IPS-11a (cell line): ENCODE results near the gene RASL10A.

ENCODE experiments used
- H3K4me3 ChIP-seq: one replicate; pipeline ENCODE4 v1.5.1; 2013; ENCODE audit warnings: low read depth, low read length, control low read depth

The RASL10A gene

DNA sequence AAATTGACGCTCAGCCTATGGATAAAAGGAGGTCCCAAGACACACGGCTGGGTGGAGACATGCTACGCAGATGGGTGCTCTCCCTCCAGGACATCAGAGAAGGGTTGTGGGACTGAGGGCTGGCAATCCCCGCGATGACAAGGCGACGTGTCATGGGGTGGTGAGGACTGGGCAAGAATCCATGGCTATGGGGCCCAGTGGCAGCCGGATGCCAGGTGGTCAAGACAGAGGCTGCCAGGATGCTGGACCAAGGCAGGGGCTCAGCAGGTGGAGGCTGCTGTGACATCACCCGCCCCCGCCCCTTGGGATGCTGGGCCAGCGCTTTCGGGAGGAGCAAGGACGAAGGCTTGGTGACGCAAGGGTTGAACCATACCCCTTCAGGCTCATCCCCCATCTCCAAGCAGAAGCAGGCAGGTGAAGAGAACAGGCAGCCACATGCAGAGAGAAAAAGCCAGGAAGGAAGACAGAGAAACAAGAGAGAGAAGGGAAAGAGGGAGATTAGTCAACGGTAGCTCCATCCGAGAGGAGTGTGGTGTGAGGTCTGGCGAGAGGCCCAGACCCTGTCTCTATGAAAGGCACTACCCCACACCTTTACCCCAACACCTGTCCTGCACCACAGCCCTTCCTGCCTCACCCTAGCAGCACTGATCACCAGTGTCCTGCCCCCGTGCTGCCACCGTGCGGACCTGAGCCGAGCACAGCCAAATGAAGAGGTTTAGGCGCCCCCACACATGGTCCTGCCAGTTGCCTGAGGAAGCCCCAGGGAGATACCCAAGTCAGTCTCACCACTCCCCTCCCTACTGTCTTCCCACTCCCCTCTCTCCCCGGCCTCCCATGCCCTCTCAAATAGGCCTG, 24.1 kb upstream of the RASL10A start:
- no peak overlapping the region for H3K4me3 ChIP-seq

DNA sequence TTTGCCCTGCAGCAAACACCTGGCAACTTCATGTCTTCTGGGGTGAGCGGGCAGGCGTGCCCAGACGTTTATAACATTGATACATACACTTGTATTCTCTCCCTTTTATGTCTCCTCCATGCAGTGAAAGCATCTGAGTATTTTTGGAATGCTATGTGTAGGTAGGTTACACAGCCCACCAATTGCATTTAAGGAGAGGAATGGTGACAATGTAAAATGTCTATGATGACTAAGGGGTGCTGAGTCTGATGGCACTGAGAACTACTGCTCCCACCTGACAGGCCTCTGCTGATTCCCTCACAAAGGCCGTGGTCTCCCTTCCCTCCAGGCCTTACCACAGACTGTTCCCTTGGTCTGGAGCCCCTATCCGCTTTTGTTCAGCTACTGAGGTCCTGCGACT, 22.9 kb upstream of the RASL10A start:
- no peak overlapping the region for H3K4me3 ChIP-seq

DNA sequence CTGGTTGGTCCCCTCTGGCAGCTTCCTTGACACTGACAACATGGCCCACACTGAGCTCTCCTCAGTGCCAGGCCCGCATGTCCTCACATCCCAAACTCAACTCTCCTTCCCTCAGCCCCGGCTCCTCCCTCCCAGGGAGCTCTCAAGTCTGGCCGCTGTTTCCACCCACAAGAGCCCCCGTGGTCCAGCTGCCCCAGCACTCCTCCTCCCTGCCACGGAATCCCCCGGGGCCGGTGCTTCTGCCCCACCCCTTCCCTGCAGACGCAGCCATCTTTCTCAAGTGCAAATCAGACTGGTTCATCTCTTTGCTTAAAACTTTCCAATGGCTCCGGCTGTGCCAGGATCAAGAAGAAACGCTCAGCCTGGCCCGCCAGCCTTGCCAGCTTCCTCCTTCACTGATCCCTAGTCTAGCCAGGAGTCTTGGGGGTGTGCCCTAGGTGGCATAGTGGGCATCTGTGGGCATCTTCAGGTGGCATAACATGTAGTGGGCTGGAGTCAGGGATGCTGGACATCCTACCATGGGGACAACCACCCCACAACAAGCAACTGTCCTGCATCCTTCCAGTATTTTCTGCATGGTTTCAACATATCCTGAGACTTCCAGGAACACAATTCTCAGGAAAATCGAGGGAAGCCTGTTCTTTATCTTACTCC, 22.3 kb upstream of the RASL10A start:
- no peak overlapping the region for H3K4me3 ChIP-seq

DNA sequence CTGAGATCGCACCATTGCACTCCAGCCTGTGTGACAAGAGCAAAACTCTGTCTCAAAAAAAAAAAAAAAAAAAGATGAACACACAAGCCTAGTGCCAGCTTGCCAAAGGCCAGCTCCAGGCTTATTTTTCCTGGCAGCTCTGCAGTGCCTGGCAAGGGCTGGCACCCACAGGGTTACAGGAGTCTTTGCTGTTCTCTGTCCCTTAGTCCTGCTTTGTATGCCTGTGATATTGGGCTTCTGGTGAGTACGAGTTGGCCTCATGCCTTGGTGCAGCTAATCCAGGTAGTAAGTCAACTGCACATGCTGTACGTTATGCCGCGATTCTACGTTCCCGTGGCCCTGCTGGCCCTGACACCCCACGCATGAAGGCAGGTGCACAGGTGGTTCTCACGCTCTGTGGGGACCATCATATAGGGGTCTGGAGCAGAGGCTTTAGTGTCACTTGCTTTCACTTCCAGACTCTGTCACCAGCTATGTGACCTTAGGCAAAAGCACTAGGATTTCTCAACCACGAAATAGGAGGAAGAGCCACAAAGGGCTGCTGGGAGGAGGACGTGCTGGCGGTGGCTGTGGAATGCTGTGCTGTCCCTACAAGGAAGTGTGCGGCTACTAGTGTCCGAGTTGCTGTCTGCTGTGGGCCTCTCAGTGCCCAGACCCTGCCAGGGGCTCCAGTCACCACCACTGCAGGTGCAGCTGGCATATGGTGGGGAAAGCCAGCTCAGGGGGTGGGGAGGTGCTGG, 21.4 kb upstream of the RASL10A start:
- no peak overlapping the region for H3K4me3 ChIP-seq

DNA sequence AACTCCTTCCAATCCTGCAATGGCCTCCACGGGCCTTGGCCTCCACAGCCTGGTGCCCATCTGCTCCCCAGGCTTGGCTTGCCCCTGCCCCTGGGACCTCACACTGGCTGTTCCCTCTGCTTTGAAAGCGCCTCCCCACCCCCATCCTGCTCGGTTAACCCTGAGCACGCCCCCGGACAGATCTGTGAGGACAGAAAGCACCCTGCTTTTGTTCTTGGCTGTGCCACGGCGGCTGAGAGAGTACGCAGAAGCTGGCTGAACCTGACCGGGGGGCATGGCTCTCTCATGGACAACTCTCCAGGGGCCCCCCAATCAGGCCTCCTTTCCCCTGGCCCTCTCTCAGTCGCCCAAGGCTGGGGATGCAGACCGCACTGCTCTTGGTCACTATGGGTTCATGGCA, 20.2 kb upstream of the RASL10A start:
- no peak overlapping the region for H3K4me3 ChIP-seq

DNA sequence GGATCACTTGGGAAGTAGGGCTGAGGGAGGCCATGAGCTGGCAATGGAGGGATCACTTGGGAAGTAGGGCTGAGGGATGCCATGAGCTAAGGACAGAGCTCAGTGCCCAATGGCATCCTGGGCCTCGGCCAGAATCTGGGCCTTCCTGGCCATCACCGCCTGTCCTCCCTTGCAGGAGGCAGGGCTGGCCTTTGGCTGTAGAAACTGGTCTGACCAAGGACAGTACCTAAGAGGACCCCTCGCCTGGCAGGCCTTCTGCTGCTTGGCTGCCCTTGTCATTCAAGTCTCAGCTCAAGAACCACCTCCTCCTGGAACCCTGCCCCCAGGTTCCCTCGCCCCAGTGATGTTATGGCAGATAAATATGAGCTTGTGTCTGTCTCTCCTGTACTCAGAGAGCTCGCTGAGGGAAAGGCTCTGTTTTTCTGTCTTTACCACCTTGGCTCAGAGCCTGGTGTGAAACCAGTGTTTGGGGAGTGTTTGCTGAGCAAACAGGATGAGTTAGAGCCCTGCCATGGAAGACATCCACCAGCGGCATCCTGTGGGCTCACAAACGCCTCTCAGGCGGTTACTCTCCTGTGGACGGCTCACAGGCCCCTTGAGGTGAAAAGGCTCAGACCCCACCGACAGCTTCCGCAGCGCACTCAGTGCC, 19.3 kb upstream of the RASL10A start:
- H3K4me3 ChIP-seq, result no peak overlapping the region

DNA sequence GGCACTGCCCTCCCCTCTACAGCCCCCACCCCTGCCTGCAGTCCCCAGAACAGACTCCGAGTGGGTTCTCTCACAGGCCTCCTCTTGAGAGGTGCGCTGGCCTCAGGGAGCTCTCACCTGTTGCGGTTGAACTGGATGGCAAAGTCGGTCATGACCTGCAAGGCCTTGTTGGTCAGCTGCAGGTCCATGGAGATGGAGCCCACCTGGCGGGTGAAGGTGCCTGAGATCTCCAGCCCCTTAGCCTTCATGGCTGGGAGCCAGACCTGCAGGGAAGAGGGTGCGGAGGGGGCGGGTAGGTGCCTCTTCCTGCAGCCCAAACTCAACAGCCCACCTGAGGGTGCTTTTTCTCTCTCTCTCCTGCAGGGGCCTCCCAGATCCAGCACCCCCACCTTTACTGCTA, 18.7 kb upstream of the RASL10A start:
- H3K4me3 ChIP-seq, result no peak overlapping the region

DNA sequence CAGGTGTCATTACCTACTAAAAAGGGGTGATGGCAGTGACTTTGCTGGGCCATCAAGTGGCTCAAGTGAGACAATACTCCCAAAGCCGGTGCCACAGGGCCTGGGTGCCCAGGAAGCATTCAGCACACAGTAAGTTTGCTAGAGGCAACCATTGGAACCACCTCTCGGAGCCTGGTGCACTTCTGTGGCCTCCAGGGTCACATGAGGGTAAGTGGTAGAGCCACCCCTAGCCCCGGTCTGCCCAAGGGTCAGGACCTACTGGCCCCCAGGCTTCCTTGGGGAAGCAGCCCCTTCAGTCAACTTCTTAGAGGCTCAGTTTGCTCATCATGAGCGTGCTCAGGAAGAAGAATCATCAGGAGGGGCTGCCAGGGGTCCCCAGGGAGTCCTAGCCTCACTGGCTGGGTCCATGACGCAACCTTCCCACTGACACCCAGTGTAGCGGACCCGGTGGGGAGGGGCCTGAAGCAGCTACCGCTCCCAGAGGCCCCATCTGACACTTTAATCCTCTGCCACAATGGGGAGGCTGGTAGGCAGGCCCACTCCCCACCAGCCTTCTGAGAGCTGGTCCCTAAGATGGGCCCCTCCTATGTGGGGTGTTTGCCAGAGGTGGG, 17.5 kb upstream of the RASL10A start:
- H3K4me3 ChIP-seq, result no peak overlapping the region

DNA sequence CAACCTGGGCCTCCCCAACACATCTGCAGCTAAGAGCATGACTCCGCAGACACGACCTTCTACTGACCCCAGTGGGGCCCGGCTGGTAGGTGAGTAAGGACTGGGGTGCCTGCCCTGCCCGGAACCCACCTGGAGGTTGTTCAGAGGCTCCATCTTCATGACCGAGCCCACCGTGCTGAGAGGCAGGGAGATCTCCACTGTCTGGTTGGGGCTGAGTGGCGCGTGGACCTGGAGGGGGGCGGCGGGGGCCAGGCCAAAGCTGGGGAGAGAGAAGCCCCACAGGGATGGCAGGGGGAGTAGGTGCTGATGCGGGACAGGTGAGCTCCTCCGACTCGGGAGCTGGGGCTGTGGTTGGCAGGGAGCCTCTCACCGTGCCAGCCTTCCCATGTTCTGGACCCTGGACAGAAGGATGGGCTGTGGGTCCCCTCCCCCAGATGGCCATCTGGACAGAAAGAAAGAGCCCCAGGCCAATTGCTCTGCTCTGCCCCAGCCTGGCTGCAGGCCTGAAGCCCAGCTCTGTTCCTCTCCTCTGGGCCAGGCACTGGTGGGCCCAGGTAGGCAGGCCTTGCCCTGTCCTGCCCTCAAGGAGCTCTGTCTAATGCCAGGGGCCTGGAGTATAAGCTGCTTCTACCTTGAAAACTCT, 16.3 kb upstream of the RASL10A start:
- no peak overlapping the region for H3K4me3 ChIP-seq

DNA sequence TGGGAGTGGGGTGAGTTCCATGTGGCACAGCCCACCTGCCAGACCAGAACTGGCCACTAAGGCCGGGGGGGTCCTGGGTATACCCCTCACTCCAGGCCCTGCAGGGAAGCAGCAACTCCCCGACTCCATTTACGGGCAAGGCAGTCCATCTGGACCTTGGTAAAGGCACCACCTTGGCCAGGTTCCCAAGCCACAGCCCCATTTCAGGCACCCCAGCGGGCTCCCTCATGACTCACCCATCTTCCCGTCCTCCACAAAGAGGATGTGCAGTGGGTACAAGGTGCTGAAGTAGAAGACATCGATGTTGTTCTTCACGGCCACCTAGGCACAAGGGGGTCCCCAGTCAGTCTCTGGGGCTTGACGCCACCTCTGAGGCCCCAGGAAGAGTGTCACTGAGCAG, 15.7 kb upstream of the RASL10A start:
- no peak overlapping the region for H3K4me3 ChIP-seq

DNA sequence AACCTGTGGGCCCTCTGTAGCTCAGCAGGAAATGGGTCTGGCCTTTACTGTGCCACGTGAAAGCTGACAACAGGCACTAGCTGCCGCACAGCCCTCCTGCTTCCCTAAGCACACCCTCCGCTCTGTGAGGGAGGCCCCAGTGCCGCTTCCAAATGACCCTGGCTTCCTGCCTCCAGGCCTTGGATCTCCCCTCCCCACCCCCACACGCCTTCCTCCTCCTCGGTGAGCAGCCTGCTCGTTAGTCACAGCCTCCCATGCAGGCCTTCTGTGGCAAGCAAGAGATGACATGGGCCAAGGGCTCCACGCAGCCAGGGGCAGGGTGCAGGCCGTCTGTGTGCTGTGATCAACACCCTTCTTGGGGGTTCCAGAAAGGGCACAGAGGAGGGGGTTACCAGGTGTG, 15.3 kb upstream of the RASL10A start:
- no peak overlapping the region for H3K4me3 ChIP-seq

DNA sequence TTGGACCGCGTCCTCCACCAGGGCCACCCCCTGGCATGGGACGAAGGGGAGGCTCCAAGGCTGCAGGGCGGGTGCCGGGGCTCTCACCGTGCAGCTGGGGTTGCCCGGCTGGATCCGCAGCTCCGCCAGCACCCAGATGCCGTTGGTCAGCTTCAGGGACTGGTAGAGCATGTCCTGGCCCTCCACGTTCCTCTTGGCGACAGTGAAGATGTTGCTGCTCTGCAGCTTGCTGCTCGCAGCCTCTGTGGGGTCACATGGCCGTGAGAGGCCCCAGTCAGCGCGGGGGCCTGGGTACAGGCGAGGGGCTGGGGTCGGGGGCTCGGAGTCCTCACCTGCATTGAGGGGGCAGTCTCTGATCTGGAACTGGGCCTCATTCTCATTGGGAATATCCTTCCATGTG, 14.8 kb upstream of the RASL10A start:
- no peak overlapping the region for H3K4me3 ChIP-seq

DNA sequence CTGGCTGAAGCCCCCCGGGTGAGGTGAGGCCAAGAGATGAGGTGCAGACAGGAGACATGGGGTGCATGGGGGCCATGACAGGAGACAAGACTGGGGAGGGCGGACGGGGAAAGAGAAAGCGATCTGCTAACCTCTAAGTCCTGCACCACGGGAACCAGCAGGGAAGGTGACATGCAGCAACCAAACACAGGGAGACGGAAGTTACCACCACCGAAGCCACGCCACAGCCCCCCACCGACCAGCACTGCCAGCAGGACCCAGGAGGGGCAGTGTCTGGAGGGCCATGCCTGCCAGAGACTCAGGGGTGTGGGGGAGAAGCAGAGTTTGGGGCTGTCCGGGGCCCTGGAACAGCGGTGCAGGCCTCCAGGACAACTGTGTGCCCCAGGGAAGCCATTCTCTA, 14.1 kb upstream of the RASL10A start:
- H3K4me3 ChIP-seq, result no peak overlapping the region

DNA sequence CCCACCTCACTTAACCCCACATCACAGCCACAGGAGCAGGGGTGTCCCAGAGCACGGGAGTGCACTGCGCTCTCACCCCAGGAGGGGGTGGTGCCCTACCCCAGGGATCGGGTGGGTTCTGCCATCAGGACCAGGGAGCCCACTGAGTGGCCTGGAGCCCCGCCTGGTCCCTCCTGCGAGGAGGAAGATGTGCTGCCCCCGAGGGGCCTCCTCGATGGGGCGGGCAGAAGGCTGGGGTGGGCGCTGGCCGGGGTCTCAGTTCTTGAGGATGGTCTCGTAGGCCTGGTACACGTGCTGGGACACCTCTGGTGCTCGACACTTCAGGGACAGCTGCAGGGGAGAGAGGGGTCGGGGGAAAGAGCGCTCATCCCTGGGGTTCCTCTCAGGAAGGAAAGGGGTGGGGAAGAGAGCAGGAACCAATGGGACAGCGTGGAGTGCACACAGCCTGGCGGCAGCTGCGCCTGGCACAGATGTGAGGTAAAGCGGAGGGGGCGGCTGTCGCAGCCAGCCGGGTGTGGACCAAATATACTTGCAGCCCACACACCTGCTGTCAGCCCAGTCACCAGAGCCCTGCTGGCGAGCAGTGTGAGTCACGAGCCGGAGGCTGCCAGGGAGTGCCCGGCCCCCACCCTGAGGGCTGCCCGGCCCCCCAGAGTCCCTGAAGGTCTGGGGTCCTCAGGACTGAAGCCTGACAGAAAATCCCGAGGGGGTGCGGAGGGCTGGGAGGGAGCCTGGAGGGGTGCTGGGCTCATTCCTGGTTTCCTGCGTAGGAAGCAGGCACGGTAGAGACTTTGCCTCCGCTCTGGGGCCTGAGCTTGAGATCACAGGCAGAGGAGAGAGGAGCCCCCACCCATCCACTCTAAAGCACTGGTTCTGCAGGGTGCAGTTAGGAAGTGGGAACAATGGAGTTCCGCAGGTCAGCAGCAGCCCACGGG, 13.3 kb upstream of the RASL10A start:
- no peak overlapping the region for H3K4me3 ChIP-seq

DNA sequence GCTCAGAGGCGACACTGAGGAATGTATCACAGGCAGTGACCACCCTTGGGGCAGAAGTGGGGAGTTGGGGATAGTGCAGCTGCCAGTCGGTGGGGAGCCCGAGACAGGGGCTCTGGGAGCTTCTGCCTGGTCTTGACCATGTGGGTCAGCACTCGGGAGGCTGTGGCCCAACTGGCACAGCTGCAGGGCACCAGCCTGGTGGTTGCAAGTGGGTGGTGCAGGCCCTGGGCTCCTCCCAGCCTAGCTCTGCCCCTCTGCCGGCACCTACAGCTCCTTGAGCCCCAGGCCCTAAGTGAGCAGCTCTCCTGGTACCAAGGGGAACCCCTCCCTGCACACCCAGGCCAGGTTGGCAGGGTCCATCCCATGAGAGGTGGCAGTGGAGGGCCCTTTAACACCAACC, 12.6 kb upstream of the RASL10A start:
- no peak overlapping the region for H3K4me3 ChIP-seq

DNA sequence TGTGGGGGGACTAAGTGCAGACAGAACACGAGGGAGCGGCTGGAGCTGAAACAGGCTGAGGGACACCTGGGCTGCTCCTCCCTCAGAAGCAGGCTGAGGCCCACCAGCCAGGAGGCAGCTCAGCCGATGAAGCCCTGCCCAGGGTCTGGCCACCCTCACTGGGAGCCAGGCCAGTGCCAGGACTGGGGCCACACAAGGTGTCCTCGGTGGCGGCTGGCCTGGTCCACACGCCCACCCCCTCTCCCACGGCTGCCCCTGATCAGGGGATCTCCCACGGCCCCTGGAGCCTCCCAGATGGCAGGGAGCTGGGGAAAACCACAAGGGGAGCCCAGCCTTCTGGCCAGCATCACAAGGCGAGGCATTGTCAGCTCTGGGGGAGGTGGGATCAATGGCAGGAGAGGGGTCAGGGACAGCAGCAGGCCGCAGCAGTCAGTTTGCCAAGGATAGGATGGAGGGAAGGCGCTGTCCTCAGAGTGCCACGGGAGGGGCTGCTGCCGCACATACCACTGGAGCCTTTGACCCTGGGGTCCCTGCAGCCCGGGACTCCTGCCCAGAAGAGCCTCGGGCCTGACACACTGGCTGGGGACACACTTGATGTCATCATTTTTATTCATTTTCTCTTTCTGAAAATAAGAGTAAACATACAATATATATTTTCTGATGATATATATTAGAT, 11.7 kb upstream of the RASL10A start:
- H3K4me3 ChIP-seq, result no peak overlapping the region

DNA sequence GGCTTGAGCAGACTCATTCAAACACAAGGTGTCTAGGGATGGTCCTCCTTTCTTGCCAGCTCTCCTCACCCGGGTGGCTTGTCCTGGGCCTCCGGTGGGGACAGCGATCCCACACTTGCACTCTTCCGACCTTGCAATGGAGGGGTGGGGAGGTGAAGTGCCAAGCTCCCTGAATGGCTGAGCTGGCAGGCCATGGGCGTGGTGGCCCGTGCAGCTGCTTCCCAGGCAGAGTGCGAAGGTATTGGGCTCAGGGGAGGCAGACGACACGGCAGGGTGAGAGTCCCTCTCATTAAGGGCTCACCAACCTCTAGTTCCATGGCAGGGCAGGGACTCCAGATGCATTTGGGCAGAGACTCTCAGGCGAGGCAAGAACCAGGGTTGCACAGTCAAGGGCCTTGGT, 11.0 kb upstream of the RASL10A start:
- H3K4me3 ChIP-seq, result no peak overlapping the region

DNA sequence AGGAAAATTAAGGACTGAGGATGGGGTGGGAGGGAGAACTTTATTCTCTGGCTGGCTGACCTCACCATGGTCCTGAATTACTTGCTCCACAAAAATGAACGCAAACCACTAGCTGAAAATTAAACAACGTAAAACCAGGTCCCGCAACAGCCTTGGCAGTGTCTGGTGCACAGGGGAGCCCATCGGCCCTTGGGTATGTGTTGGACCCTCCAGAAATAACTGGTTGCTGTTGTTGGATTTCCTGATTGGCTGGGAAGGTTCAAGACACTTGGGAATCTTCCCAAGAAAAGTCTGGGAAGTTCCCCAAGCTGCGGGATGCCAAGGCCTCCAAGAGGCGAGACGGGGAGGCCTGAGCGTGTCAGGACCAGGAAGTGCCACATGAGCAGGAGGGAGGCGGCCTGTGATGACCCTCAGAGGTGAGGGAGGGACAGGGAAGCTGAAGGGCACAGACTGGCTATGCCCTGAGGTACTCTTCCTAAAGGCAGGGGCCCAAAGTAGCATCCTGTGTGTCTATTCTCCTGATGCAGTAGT, 10.4 kb upstream of the RASL10A start:
- H3K4me3 ChIP-seq, result no peak overlapping the region

DNA sequence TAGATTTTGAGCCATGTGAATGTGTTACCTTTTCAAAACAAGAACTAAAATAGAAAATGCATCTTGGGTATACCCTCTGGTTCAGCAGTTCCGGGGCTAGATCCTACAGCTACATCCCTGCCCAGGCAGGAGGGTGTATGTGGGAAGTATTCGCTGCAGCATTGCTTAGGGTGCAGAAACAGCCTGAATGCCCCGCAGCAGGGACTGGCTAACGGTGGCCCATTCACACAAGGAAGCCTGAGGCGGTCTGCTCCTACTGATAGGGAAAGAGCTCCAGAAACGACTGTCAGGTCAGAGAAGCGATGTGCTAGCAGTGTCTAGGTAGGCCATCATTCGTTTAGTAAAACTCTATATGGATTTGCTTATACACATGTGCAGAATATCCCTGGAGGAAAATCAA, 9.9 kb upstream of the RASL10A start:
- no peak overlapping the region for H3K4me3 ChIP-seq
